NCI-H2171 (cell line): ENCODE results near the gene TMEM214.

Experiments used
- DNase-seq: peaks from one replicate; lab custom pipeline; 2025; lab: John Stamatoyannopoulos, UW

The TMEM214 gene

GRCh38 chr2:27085062-27085672 is 52.4 kb downstream of the TMEM214 start:
- no peak for DNase-seq

- DNase-seq, result peak; percentile 49
These were observed 52.9 kb downstream of the TMEM214 start for GRCh38 chr2:27085673-27086089.

- peak; percentile 97 for DNase-seq
These were observed 53.4 kb downstream of the TMEM214 start for GRCh38 chr2:27086090-27086723.

- DNase-seq, result peak; percentile 73
These were observed 54.2 kb downstream of the TMEM214 start, which contains the start of gene KHK for GRCh38 chr2:27086724-27087593. KHK (plus strand) TSS chr2:27086772; CDS start chr2:27087260, 488 bp downstream.

- DNase-seq, result no peak
These were observed 55.2 kb downstream of the TMEM214 start for GRCh38 chr2:27087823-27088410.

- no peak for DNase-seq
These were observed 55.9 kb downstream of the TMEM214 start for GRCh38 chr2:27088634-27089033.

- no peak for DNase-seq
These were observed 56.6 kb downstream of the TMEM214 start for GRCh38 chr2:27089111-27089954.
